Fibroblast of skin of back (primary cell): ENCODE data around the gene OXNAD1.

ENCODE experiments used
- DNase-seq: peaks from one replicate; pipeline ENCODE4 v3.0.0-alpha.2; 2013

OXNAD1 gene

GRCh38 chr3:16329036-16329825, 64.2 kb downstream of the OXNAD1 start:
- DNase-seq = no peak

GRCh38 chr3:16329826-16330129, 64.8 kb downstream of the OXNAD1 start:
- DNase-seq = no peak

DNA sequence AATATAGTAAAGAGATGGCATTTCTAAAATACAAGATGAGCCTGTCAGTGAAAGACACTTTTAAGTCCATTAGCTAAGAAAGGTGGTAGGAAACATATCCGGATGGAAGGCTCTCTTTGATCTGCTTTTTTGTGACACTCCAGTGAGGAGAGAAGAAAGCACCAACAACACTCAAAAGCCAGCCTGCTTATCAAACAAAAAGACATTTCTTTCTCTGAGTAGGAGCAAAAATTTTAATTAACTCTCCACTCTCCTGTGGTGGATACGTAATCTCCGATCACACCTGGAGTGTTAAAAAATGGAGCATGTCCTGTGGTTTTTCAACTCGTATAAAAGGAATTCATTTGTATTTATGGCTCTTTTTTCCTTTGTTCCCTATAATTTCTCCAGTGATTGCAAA, 65.3 kb downstream of the OXNAD1 start:
- DNase-seq = no peak

- no peak for DNase-seq
Observed at GRCh38 chr3:16331319-16331883, 66.4 kb downstream of the OXNAD1 start.

GRCh38 chr3:16332904-16333426, 68.0 kb downstream of the OXNAD1 start:
- DNase-seq = peak; percentile 82

DNA sequence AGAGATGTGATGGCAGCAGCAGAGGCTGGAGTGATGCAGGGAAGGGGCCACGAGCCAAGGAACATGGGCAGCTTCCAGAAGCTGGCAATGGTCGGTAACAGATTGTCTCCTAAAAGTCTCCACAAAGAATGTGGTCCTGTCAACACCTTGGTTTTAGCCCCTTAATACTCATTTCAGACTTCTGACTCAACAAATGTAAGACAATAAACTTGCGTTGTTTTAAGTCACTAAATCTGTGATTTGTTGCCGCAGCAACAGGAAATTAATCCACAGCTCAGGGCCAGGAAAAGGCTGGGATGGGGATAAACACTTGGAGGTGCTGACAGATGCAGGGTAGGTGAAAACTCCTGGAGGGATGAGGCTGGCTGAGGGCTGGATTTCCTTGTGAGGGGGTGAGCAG, 69.9 kb downstream of the OXNAD1 start:
- peak; percentile 70 for DNase-seq

DNA sequence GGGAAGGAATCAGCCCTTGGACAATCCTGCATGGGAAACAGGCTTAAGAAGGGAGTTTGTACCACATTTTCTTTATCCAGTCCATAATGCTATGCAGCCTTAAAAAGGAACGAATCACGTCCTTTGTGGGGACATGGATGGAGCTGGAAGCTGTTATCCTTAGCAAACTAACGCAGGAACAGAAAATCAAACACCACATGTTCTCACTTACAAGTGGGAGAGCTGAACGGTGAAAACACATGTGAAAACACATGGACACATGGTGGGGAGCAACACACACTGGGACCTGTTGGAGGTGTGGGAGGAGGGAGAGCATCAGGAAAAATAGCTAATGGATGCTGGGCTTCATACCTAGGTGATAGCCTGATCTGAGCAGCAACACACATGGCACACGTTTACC, 70.3 kb downstream of the OXNAD1 start:
- no peak for DNase-seq

DNA sequence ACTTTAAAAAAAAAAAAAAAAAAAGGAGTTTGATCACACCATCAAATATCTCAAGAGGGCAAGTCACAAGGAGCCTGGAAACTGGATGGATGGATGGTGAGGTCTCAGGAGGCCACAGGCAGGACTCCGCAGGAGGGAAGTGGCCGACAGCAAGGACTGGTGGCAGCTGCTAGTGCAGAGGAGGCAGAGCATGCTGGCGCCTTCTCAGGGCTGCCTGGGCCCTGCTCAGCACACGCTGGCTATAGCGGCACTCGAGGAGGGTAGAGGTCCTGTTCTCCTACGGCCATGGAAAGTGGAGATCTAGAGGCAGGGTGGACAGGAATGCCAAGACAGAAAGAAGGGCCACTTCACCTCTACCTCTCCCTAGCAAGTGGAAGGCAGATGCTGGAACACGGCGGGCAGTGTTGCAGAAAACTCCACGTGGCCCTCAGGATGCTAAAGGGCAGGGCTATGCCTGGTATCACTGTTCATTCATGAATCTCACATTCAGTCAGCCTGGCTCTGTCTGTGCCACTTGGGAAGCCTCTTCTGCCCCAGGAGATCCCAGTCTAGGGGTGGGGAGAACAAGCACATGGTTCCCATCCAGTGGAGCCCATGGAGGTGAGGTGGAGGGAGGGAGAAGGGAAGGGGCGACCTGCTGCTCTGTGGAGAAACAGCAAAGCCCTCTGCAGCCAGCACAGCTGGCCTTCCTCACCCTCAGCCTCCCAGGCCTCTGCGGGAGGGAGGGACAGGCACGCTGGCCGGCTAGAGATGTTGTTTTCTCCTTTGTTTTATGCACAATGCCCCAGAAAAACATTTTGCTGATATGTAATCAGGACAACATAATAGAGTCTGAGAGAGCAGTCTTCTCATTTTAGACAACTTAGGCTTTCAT, 71.0 kb downstream of the OXNAD1 start:
- DNase-seq = no peak

DNA sequence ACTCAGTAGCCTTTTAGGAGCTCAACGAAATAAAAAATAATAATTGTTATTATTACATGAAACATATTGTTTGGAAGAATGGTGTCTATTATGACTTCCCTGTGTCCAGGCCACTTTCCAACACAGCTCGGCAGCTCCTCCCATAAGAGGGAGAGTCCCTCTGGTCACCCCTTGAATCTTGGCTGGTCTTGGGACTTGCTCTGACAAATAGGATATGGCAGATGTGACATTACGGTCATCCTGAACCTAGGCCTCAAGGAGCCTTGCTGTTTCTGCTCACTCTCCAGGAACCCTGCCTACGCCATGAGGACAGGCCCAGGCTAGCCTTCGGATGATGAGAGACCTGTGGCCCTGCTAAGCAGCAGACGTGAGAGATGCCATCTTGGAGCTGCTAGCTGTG, 71.8 kb downstream of the OXNAD1 start:
- no peak for DNase-seq

DNA sequence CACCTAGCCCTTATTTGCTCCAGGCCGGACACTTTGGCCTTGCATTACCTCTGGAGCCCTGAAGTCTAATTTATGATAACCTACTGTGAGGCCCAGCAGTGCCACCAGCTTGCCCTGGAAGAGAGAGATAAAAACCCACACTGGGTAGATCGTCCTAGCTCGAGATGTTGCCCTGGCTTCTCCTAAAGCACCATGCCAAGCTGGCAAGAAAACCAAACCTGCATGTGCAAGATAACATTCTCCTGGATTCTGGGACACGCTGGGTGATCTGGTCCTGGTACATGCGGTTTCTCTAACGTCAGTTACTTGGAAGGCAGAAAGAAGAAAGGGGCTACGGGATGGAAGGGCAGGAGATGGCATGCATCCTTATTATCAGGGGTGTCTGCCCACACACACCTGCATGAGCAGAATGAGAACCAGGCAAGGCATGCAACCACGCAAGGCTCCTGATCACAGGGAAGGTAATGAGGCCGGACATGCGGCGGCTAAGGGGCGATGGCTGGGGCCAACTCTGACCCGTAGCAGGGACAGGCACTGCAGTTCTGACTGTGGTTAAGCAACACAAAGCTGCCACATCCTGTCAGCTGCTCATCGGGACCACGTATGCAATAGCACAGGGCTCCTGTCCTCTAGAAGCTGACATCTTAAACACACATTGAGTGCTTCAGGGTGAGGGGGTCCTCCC, 73.0 kb downstream of the OXNAD1 start:
- no peak for DNase-seq

DNA sequence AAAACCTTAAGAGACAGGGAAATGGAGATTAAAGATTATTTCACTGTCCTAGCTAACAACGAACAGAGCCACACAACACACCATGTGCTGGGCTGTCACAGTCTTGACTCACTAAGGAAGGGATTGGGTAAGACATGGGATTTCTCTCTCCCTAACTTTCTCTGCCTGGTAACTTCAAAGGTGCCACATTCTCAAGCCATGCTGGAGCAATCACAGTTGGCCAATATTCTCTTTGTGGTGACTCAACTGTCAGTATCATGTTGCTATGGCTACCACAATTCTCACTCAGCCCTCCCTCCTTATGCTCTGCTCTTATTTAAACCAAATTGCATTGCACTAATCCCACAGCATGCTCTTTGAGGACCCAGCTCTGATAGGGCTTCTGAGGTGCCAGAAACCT, 74.0 kb downstream of the OXNAD1 start:
- peak; percentile 88 for DNase-seq

DNA sequence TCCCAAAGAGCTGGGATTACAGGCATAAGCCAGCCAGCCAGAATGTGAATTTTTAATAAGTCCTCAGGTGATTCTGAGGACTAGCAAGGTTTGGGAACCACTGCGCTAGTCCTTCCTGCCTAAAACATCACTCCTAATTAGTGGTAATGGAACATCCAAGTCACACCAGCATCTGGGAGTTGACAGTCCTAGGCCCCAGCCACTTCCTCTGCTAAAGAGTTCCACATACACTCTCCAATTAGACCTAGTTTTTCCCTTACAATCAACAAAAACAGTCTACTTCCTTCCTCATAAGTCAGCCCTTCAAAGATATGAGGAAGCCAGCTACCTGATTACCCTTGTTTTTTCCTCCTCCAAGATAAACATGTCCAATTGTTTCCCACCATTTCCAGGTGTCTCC, 78.1 kb downstream of the OXNAD1 start:
- DNase-seq = no peak

GRCh38 chr3:16346413-16347081, 81.5 kb downstream of the OXNAD1 start:
- DNase-seq = no peak

DNA sequence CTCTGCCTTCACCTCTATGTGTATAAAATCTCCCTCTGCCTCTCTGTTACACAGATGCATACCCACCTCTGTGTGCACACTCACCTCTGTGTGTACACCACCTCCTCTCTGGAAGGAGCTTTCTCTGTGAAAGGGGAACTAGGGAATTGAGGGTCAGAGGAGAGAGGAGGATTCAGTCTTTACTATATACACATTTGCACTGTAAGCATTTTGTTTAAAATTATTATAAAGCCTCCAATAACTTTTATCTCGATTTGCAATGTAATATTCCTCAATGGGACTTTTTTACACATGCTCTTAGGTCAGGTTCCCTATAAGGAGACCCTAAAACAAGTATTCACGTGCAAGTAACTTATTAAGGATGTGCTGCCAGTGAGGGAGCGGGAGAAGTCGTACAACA, 82.5 kb downstream of the OXNAD1 start:
- DNase-seq = no peak

DNA sequence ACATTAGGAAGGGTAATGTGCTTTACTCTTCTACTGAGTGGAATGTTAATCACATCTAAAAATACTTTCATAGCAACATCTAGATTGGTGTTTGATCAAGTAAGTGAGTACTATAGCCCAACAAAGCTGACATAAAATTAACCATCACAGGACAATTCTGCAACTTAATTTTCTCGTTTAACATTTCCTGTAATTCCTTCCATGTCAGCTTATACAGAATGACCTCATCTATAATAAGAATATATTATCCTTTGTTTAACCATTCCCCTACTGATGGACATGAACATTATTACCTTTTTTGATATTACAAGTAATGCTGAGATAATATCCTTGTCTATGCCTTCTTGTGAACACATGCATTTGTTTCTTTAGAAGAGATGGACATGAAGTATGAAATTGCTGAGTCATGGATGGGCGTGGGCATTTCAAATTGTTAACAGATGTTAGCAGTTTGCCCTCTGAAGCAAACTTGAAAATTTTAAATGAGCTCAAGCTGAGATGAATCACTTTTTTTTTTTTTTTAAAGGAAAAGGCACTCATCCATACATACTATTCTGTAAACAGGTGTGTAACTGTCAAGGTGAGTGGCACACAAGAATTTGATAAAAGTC, 85.1 kb downstream of the OXNAD1 start:
- DNase-seq = peak; percentile 88

- peak; percentile 58 for DNase-seq
Observed at GRCh38 chr3:16350597-16351318, 85.7 kb downstream of the OXNAD1 start.

DNA sequence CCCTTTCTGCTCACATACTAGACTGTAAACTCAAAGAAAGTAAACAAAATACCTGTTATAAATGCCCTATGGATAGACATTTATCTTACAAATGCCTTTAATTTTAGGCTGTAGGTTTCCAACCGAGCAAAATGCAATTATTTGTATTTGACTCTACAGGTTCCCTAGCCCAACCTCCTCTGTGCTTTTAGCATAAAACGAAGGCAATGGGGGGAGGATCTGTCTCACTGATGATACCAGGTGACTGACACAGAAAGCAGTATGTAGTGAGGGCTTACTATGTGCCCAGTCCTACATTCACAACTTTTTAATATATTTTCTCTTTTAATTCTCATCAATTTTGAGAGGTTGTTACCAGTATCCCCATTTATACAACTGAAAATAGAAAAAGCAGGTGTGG, 87.4 kb downstream of the OXNAD1 start:
- DNase-seq = no peak

GRCh38 chr3:16354291-16354690, 89.3 kb downstream of the OXNAD1 start:
- no peak for DNase-seq
